Central memory CD4-positive, alpha-beta T cell (primary cell): ENCODE measurements around the gene PIK3C2G.

ENCODE experiments used
- DNase-seq: peaks from one replicate; pipeline ENCODE4 v3.0.0; 2022

PIK3C2G gene

DNA sequence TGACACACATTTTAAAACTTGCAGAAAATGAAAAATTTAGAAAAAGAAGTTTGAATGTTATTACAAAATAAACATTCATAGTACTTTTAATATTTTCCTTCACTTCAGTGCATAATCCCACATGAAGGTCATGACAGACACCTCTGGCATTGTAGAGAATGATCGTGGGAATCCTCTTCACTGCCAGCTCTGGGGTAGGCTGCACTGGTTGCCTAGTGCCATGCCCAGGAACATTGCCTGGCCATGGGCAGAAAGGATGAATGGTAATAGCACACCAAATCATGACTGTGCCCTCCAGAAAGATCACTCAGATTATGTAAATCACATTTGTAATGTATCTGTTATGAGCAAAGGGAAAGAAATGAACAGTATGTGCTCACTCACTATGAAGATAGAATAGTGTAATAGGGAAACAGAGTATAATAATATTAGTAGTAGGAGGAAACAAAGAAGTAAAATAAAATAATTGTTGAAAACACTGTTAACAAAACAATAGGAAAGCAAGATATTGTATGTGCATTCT is 314.8 kb downstream of the PIK3C2G start:
- no peak for DNase-seq

DNA sequence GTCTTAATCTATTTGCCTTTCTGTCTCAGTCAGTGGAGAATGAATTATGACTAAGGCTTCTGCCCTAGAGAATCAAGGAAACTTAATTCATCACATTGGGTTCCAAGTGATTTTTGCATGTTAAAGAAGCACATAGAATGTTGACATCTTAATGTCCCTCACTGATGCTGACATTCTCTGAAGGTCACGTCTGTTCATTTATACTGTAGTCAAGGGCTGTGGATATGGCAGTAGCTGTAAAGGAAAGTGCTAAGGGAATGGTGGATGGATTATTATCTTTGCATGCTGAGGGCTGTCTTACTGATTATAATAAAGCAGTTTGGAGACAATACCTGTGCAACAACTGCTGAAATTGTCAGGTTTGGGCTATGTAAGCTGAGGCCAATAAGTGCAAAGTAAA is 315.3 kb downstream of the PIK3C2G start:
- DNase-seq: no peak

DNA sequence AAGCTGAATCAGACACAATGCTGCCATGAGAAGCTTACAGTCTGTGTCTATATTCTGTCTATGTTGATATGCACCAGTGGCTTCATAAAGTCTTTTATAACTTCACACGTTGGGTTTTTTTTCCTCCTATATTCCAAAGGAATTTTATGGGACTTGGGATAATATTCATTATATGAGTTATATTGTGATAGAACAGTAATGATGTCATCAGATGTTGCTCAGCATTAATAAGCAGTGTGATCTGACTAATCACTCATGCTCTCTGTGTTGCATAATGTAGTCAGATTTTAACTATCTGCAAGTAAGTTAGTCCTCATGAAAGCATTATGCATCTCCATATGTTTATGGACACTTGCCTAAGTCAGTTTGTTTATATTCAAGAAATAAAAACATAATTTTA is 316.9 kb downstream of the PIK3C2G start:
- DNase-seq: no peak

DNA sequence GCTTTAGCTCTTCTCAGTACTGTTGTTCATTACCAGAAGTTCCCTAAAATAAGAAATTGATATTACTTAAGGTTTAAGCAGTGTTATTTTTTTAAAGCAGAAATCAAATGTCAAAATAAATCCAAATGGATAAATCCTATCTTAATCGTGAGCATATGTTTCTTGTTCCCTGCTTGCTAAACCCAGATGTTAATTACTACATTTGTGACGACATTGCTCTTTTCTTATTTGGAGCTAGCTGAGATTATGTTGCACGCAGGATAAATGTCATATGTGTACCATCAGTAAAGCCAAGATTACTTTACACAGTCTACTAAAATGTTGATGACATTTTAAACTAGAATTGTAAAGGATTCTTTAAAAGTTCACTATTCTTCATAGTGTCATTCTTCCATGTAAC is 319.0 kb downstream of the PIK3C2G start:
- no peak for DNase-seq

DNA sequence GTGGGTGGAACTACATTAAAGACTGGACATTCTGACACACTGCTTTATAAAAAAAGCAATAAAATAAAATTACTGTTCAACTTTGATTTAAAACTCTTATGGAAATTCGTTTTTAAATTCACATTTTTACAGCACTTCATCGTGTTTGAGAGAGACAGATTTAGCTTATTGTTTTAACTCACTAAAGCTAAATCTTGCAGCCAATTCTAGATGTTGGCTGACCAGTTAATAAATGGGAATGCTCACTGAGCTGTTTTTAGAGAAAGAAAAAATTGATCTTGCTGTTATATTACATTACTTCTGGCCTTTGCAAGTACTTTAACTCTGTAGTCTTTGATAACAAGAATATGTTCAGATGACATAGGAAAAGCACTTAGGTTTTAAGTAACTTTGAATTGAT is 319.4 kb downstream of the PIK3C2G start:
- DNase-seq: no peak

DNA sequence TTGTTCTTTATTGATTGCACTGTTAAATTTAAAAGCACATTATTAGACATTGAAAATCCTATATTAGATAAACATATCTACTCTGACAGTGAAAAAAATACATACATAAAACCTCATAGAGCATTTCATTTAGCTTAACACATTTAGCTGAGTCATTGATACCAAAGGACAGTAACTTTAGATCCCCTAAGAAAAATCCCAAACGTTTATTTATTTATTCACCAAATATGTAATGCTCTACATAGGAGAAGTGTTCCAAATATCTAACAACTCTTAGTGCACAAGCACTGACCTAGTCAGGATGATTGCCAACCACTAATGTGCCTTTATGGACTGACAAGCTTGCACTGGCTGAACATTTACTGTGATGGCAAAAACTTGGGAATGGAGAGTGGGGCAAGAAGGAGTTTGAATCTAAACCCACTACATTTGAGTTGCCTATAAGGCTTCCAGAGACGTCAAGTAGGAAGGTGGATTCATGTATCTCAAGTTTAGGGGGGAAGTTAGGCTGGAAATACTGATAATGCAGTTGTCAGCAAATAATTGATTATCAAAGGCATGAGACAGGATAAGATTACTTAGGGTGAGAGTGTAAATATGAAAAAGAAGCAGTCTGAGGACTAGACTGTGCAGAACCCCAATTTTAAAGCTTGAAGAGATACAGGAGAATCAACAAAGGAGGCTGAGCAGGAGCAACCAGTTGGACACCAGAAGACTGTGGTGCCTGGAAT is 320.1 kb downstream of the PIK3C2G start:
- DNase-seq: no peak

DNA sequence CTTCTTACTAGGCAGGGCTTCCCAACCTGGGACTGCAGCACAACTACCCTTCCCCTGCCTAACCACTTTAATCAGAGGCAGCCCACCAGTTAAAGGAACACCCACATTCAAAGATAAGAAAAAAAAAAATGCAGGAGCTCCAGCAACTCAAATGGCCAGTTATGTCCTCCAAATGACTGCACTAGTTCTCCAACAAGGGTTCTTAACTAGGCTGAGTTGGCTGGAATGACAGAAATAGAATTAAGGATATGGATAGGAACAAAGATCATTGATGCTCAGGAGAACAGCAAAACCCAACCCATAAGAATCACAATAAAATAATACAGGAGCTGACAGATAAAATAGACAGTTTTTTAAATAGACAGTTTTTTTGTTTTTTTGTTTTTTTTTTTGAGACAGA is 322.3 kb downstream of the PIK3C2G start:
- no peak for DNase-seq

DNA sequence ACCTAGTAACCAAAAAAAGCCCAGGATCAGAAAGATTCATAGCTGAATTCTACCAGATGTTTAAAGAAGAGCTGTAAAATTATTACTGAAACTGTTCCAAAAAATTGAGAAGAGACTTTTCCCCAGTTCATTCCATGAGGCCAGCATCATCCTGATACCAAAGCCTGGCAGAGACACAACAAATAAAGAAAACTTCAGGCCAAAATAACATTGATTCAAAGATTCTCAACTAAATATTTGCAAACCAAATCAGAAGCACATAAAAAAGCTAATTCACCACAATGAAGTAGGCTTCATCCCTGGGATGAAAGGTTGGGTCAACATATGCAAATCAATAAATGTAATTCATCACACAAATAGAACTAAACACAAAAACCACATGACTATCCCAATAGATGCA is 325.3 kb downstream of the PIK3C2G start:
- no peak for DNase-seq

DNA sequence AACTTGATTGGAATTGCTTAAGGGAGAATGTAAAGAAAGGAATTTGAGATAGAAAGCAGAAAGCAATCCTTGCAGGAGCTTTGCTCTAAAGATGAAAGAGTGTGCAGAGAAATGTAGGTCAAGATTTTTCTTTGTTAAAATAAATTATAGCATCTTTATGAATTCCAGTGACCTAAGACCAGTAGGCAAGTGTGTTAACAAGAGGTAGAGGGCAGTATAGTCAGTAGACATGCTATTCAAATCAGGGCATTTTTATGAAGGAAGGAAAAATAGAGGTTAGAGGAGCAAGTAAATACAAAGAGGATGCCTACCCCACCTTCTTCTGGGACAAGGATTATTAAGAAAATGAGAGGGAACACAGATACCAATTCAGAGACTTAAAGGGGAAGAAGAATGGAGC is 328.0 kb downstream of the PIK3C2G start:
- DNase-seq: no peak

DNA sequence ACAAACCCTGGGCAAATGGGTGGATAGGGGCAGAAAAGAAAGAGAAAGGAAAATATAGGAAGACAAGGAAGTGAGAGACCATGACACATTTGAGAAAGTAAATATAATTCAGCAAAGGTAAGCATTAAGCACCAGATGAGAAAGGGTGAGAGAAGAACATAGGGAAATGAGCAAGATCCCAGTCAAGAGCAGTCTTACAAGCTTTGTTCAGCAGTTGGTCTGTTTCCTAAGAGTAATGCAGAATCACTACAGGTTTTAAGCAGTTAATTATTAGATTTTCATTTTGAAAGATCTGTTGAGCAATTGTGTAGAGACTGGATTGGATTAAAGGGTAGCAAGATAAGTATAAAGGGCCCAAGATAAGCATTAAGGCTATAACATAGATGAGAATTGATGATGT is 330.2 kb downstream of the PIK3C2G start:
- DNase-seq: no peak

DNA sequence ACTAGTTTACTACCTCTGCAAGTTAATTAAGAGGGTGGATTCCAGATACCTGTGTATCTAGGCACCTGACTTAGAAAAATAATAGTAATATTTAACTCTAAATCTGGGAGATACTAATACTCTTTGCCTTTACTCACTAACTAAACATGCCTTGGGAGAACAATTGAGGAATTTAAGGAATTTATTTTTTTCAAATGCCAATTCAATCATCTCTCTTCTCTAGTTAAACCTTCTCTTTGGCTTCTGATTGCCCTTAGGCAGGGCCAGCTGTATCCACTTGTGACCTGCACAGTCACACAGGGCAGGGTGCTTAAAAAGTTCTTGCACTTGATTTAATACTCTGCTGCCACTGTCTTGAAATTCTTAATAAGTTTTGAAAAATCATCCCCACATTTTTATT is 334.1 kb downstream of the PIK3C2G start:
- DNase-seq: no peak

DNA sequence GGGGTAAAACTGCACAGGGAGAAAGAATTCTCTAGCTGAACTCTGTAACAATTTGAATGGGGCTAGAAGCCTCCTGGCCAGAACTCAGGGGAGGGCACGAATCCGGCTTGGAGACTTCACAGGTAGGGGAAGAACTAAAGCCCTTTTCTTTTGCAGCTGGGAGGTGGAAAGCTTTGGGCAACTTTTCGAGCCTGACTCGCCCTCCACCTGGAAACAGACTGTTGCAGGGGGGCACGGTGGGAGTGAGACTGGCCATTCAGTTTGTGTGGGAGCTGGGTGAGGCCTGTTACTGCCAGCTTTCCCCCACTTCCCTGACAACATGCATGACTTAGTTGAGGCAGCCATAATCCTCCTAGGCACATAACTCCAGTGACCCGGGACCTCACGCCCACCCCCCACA is 340.6 kb downstream of the PIK3C2G start:
- DNase-seq: no peak

DNA sequence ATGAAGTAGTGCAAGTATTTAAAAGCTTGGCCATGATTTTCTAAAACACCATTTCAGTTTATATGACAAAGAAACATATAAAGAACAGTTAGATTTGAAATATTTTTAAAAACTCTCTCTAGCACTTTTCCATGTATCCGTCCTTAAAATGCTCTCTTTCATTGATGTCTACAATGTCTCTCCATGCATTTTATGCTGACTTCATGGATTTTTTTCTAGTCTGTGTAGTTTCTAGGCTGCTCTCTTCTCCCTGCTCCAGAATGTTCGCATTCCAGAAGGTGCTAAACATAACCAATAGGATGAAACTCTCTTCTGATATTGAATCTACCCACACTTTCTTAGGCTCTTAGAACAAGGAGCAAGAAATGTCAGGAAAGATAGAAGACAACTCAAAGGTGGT is 351.7 kb downstream of the PIK3C2G start:
- no peak for DNase-seq

DNA sequence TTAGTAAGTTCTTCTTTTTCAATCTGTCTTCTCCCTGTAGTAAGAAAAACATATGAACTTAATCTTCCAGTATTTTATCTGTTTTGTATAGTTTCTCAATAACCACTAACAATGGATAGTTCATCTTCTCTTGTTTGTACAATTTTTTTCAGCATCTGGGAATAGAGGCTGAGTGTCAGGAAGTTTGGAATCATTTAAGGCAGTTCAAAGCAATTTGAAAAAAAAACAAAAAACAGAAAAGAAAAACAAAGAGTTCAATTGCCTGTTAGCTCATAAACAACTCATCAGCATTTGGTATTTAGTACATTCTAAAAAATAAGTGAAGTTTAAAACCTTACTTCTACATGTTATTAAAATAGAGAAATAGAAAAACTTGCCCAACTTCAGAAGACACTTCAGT is 359.7 kb downstream of the PIK3C2G start:
- no peak for DNase-seq

DNA sequence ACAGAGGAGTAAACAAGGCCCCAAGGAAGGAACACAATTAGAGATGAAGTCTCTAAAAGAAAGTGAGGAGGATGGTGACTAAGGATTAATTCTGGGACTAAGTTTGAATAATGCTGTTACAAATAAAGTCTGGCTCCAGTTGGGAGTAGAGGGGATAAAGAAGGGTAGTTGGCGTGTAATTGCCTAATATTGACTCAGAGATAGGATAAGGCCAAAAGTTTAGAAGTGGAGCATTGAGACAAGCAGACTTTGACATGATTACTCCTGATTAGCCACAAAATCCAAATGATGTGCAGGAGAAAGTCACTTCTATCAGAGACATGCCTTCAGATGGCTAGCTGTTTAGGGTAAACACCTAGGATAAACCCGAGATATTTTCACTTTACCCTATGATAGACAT is 368.1 kb downstream of the PIK3C2G start:
- no peak for DNase-seq

DNA sequence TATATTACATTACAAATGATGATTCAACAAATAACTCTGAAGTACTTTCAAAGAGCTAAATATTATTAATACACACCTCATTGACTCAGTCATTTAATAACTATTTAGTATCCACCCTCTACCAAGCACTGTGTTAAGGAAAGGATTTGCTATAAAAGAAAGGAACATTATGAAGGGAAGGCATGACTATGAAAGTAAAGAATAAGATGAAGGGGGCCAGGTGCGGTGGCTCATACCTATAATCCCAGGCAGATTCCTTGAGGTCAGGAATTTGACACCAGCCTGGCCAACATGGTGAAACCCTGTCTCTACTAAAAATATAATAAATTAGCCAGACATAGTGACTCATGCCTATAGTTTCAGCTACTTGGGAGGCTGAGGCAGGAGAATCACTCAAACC is 368.6 kb downstream of the PIK3C2G start:
- DNase-seq: no peak

DNA sequence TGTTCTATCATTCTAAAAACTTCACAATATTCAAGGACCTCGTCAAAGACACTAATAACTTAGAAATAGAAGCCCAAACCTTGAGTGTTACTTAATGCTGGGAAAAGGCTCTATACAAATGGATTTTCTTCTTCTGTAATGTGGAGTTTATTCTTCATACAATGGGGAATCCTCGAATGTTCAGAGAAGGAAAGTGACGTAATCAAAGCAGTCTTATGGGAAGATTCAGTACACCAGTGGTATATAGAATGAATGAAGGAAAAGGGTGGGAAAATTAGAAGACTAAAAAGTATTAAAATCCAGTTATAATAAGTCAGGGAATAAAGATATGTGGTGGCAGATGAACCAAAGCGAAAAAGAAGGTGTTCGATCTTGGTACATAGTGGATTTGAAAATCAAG is 370.0 kb downstream of the PIK3C2G start:
- DNase-seq: no peak

DNA sequence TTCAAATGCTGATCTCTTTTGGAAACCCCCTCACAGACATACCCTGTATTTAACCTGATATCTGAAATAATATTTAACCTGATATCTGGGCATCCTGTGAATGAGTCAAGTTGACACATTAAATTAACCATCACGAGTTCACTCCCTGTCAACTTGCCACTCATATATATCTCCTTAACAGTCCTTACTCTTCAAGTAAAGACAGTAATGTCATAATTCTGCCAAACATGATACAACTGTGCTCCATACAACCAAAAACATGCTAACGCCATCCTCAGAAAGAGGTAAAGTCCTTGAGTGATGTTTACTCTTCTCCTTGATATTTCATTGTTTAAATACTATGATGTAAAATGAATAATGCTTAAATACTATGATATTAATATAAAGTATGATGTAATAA is 371.5 kb downstream of the PIK3C2G start:
- no peak for DNase-seq

DNA sequence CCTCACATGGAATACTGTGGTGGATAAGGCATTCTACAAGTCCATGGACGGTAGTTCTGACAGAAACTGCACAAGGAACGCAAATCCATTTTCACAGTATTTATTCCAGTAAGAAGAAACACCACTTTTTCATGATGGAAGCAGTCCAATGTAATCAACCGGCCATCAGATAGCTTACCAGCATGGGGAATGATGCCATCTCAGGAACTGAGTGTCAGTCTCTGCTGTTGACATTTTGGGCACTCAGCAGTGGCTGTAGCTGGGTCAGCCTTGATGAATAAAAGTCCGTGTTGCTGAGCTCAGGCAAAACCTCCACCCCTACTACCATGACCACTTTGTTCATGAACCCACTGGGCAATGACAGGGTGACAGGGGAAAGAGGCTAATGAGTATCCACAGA is 373.1 kb downstream of the PIK3C2G start:
- DNase-seq: no peak

DNA sequence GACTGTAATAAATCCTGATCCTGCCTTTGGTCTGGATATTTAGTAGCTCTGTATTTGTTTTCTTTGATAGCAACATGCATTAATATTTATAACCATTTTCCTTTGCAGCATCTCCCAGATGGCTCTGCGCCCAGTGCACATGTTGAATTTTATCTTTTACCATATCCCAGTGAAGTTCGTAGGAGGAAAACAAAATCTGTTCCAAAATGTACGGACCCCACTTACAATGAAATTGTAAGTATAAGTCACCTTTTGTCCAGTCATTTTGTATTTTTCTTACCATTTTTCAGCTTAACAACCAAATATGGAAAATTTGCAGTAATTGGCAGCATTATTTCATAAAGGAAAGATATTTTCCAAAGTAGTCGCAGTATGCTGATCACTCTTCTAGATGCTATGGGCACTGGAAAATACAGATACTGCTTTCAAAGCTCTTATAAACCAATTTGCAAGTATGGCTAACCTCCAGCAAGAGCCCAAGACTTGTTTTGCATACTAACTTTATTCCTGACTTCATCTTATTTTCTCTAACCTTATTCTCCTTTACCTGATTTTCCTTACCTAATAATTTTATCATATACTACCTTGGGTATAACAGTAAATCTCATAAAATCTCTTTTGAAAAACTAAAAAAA is 379.1 kb downstream of the PIK3C2G start:
- DNase-seq: no peak

DNA sequence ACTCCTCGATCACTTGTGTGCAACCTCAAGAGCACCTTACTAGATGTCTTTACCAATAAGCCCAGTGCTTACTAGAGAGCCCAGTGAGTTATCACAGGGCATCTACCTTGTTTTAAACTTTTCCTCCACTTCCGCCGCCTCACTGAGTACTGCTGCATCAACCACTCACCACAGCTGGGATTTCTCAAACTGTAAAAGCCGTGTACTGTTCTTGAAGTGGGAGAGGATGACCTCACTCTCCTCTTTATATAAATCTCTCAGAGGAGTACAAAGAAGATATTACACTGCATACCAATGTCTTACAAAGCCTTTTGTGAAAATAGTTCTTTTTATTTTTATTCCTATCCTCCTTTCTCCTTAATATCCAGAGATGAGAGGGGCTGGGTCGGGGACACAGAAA is 382.4 kb downstream of the PIK3C2G start:
- no peak for DNase-seq

DNA sequence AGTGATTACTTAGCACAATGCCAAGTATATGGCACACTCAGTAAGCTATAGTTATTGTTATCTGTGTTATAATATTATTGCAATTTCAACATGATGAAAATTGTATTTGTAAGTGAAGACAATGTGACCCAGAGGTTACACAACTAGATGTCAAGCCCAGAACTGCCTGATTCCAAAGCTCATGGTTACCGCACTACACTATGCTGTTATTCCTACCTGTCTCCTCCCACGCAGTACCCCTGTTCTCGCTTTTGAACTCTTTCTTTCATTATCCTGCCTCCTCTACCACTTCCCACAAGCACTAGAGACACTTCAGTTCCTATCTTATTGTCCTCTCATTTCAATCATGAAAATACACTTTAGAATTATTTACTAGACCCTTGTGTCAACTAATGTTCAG is 383.2 kb downstream of the PIK3C2G start:
- DNase-seq: no peak

DNA sequence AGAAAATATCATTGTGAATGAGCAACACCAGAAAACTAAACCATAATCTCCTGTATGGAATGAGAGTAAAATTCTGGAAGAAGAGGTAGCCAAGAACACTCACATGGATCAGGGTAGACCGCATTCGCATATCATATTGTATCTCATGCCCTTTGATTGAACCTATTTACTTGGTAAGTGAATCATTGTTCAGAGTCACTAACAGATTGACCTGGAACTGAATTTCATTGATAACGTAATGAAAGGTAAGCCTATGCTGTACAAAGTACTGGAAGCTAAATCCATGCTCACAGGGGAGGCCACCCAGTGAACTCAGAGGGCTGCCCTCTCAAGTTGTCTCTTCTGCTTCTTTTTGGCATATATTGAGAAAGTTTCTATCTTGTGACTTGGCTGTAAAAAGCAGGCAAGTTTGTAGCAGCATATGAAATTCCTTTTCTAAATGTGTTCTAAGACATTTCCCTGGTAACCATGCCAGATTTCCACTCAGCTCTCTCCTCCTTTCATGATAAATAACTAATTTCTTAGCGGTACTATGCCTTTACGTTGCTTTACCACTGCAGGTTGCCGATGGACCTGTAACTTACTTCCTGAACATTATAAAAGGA is 385.1 kb downstream of the PIK3C2G start:
- no peak for DNase-seq

DNA sequence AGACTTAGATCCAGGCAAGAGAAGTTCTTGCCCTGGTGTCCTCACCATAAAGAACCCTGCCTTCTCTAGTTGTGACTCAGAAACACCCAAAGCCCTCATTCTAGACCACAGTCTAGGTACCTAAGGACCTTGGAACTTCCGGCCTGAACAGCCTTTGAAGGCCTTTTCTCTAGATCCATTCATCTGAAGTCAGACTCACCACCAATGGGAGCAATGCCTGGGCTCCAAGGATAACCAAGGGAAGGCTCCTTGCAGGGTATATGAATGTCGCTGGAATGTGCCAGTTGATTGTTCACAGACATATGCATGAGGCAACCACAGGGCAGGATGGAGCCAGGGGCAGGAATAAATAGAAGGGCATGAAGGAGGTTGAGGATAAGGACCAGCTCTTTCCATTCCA is 390.2 kb downstream of the PIK3C2G start:
- DNase-seq: no peak
